ENCODE data around the gene RCBTB1. TPM values are rescaled to one million over a fixed set of nuclear protein-coding genes. Genes with fewer than 3 reads are reported as not detected.

Gene RCBTB1
- total and polyA plus RNA-seq, 10 donors, result 10.0 to 30.9 (median 25.5) TPM

- Histone ChIP-seq H3K4me1 (peaks cover 0 to 88% (median 49%) of the 10 kb centered on the region in 6 donors), H3K27me3 (replicated peaks in 1 of 7) (no peaks in the 10 kb centered on the region), H3K9me3 (no peaks in the 10 kb centered on the region), H3K27ac (peak overlapping the region in 6 of 8 donors; percentile 70 to 93 (median 84)), H3K36me3 (peaks cover 0 to 18% (median 0%) of the 10 kb centered on the region in 6 donors), H3K4me3 (no peak overlapping the region)
- TF ChIP-seq POLR2AphosphoS5 (IDR thresholded peaks at IDR 0.05), result no peak
- no peak for TF ChIP-seq CTCF (IDR thresholded peaks at IDR 0.05 in 8 of 11, conservative IDR thresholded peaks at IDR 0.05 in 3 of 11)
- TF ChIP-seq POLR2A (IDR thresholded peaks at IDR 0.05), result no peak
- DNase-seq, result no peak
- intact Hi-C loops (cut with DNase I; ENCODE audit: low total_unique reads), result no loop called here
- 86 to 100% (median 93%) methylated on average over 1 to 16 of the region's 16 CpGs for whole genome bisulfite sequencing, 5 donors
Observed at GRCh38 chr13:49630580-49630979, 45.2 kb upstream of the RCBTB1 start.

GRCh38 chr13:49629947-49630346 lies 44.6 kb upstream of the RCBTB1 start:
- Histone ChIP-seq H3K36me3 (peaks cover 0 to 18% (median 0%) of the 10 kb centered on the region in 6 donors), H3K4me3 (peak overlapping the region in 4 of 8 donors; percentile 50 to 79 (median 54)), H3K27ac (peak overlapping the region; percentile 29 to 93 (median 76)), H3K9me3 (no peaks in the 10 kb centered on the region), H3K27me3 (replicated peaks in 1 of 7) (no peaks in the 10 kb centered on the region), H3K4me1 (peaks cover 0 to 88% (median 49%) of the 10 kb centered on the region in 6 donors)
- peak in 1 of 3 donors; percentile 32 for TF ChIP-seq POLR2AphosphoS5 (IDR thresholded peaks at IDR 0.05)
- TF ChIP-seq POLR2A (IDR thresholded peaks at IDR 0.05), result no peak
- intact Hi-C loops (cut with DNase I; ENCODE audit: low total_unique reads), result no loop called here
- no peak for DNase-seq
- WGBS, 5 donors, result 46 to 61% (median 57%) methylated on average over 4 of the region's 4 CpGs

GRCh38 chr13:49629196-49629938 lies 44.0 kb upstream of the RCBTB1 start:
- intact Hi-C loops (cut with DNase I; ENCODE audit: low total_unique reads), result no loop called here
- 42 to 61% (median 54%) methylated on average over 8 of the region's 8 CpGs for WGBS, 5 donors
- H3K27ac ChIP-seq, result peak overlapping the region; percentile 29 to 93 (median 76)
- H3K9me3 ChIP-seq, result no peaks in the 10 kb centered on the region
- peaks cover 0 to 86% (median 48%) of the 10 kb centered on the region in 6 donors for H3K4me1 ChIP-seq
- peak overlapping the region in 7 of 8 donors; percentile 45 to 79 (median 52) for H3K4me3 ChIP-seq
- no peaks in the 10 kb centered on the region for H3K27me3 ChIP-seq (replicated peaks in 1 of 7)
- DNase-seq, result no peak
- H3K36me3 ChIP-seq, result peaks cover 0 to 18% (median 0%) of the 10 kb centered on the region in 6 donors
- no peak for TF ChIP-seq POLR2AphosphoS5 (IDR thresholded peaks at IDR 0.05)
- TF ChIP-seq CTCF (IDR thresholded peaks at IDR 0.05 in 8 of 11, conservative IDR thresholded peaks at IDR 0.05 in 3 of 11), result no peak
- TF ChIP-seq POLR2A (IDR thresholded peaks at IDR 0.05), result no peak

- Histone ChIP-seq H3K27me3 (replicated peaks in 1 of 7) (no peaks in the 10 kb centered on the region), H3K4me3 (peak within 1 kb of the TSS; percentile 28 to 79 (median 51)), H3K36me3 (peaks cover 0 to 18% (median 0%) of the 10 kb centered on the region in 6 donors), H3K27ac (peak within 1 kb of the TSS; percentile 29 to 93 (median 76)), H3K4me1 (peaks cover 0 to 76% (median 48%) of the 10 kb centered on the region in 6 donors), H3K9me3 (no peaks in the 10 kb centered on the region)
- TF ChIP-seq POLR2AphosphoS5 (IDR thresholded peaks at IDR 0.05) (peak; percentile 85 to 95 (median 88)), POLR2A (IDR thresholded peaks at IDR 0.05) (peak in 2 of 3 donors; percentile 17 to 54), CTCF (IDR thresholded peaks at IDR 0.05 in 8 of 11, conservative IDR thresholded peaks at IDR 0.05 in 3 of 11) (no peak)
- DNase-seq, result peak; percentile 96
- WGBS, 5 donors, result 33 to 44% (median 36%) methylated on average over 16 to 17 of the region's 17 CpGs
- intact Hi-C loops (cut with DNase I; ENCODE audit: low total_unique reads), result no loop called here
Observed at GRCh38 chr13:49627831-49628652, 42.7 kb upstream of the RCBTB1 start, which contains the start of gene ARL11. Gene ARL11, plus strand, starts transcription at chr13:49628507. Its CDS starts 1,941 bp downstream, at chr13:49630448.
